ENCODE measurements around the gene PSMC4.

PSMC4 gene

DNA sequence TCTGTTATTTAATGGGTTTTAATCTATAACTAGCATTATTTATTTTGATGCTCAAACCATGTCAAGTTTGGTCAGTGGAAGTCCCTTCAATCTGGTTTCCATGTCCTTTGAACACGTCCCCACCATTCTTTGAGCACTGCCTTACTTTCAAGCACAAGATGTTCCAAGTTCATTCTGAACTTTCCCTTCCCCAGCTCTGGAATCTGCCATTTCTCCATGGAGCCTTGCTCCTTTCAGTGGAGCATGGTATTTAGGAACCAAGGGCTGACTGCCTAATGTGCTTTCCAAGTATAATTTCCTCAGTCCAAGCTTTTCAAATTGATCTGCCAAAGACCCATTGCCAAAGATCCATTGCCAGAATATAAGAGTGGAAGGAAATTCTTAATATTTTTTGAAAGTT, 24.8 kb downstream of the PSMC4 start:
- no peak for FAIRE-seq

DNA sequence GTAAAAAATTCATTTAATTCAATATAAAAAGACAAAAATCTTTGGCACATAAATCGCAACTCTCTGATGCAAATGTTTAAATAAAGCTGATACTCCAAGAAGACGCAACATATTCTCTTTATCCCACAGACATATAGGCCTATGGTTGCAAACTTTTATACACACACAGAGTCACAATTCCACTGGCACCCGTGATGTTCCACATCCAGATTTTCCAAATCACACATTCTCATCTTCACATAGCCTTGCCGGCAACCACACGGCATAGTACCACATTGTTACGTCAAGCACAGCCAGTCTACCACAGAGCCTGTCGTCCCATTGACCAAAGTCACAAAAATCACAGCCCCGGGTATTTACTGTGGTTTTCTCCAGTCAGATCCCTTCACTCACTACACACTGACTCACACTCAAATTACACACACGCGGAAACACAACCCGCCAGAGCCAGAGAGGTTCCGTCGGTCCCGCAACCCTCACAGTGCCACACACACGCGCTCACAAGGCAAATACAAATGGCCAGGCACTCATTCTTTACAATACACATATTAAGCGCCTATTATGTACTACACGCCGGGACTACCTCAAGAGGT, 25.3 kb downstream of the PSMC4 start:
- no peak for FAIRE-seq

DNA sequence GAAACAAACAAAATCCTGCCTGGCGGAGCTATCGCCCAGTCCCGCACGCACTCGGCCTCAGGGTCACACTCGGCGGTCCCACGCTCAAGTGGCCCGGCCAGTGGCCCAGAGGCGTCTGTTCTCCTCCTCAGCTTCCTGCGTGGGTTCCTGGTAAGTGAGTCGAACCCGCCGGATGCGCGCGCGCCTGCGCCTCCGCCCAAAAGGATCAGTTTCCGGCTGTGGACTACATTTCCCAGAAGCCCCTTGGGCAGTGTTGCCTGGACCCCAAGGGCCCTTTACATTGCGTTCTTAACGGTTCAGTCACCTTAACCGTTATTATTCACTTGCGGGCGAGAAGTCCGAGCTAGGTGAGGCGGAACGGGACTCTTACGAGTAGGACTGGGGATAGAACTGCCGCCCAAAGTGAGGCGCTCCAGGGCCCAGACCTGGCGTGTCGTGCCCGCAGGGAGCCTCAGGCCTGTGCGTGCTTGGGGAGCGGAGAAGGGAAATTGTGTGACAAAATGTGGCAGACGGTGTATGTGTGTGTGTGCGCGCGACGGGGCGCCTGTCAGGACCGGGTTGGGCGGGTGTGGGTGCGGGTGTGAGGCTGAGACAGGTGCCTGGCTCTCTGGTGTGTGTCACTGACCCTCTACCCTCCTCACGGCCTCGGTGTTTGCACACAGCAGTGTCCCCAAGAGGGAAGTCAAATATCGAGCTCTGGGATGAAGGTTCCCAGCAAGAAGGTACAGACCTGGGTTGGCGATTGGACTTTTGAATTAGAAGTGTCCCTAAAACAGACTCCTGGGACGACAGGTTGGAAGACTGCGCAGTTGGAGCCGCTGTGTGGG, 26.1 kb downstream of the PSMC4 start, which contains the start of gene ZNF546:
ZNF546 (plus strand) TSS at position 250 of the 827 bp plus-strand sequence. CDS start 1,267 bp downstream, outside the sequence.
- no peak for FAIRE-seq

DNA sequence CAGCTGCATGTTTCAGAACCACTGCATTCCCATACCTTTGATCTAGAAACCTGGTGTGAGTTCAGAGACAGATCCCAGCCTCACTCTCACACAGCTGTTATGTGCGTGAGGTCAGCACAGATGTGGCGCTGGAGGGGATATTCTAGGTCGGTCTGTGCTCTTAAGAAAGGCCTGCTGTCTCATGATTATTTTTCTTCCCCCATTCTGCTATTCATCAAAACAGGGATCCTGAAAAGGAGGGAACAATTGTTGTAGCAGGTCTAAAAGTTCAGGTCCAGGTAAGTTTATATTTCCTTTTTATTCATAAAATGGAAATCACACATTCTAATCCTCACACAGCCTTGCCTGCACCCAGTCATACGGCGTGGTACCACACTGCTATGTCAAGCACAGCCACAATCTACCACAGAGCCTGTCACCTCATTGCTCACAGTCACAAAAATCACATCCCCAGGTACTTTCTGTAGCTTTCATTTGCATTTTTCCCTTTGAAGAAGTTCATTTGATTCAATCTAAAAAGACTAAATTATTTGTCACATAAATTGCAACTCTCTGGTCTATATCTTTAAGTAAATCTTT, 26.8 kb downstream of the PSMC4 start:
- FAIRE-seq: no peak

DNA sequence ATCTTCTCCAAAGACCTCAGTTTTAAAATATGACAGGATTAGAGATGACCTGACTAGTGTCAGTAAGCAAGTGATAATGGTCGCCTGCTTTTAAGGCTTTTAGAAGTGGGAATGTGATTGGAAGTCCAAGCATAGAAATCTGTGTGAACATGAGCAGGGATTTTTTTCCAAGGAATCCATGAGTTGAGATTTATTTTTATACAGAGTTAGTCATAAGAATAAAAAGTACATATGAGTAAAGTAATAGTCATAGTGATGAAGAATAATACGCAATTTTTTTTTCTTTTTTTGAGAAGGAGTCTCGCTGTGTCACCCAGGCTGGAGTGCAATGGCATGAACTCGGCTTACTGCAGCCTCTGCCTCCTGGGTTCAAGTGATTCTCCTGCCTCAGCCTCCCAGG, 27.5 kb downstream of the PSMC4 start:
- FAIRE-seq: no peak

DNA sequence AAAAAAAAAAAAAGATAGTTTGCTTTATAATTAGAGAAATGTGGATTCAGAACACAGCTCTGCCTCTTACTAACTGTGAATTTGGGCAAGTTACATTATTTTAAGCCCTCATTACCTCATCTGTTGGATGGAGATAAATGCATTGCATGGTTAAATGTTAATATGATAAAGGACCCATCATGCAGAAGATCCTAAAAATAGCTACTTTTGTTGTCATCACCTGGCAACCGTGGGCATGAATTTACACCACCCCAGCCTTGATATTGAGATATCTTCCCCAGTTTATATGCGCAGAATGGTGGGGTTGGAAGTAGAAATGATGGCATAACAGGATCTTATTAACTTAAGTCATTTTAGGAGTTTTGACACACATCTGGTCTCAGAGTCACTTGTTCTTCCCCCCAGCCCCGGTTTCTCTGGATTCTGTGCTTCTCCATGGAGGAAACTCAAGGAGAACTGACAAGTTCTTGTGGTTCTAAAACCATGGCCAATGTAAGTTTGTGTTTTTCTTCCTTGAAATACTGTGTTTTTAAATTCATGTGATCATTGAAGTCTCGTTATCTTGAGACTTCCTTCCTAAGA, 34.8 kb downstream of the PSMC4 start:
- FAIRE-seq: no peak

DNA sequence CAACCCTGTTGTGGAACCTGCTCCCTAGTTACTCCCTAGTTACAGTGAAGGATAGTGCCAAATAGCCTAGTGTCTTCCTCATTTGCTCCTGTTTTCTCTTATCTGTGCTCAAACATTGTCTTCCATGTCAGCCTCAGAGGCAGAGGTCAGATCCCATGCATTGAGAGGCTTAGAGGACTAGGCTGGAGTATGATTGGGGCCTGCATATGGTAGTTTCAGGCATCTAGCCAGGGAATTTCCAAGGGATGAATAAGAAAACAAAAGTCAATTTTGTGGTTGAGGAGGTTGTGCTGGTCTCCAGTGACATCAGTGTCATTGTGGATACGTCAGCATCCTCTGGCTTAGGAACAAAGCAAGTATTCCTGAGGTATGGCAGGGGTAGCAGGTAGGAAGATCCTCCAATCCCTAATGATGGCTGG, 35.3 kb downstream of the PSMC4 start:
- no peak for FAIRE-seq

DNA sequence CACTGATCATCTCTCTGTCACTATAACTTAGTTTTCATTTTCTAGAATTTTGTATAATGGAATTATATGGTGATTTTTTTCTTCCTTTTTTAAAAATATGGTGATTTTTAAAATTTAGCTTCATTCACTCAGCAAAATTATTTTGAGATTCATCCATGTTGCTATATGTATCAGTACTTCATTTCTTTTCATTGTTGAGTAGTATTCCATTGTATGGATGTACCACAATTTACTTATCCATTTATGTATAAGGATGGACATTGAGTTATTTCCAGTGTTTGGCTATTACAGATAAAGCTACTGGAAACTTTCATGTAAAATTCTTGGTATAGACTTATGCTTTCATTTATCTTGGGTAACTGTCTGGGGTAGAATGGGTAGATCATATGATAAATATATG, 38.7 kb downstream of the PSMC4 start:
- no peak for FAIRE-seq

DNA sequence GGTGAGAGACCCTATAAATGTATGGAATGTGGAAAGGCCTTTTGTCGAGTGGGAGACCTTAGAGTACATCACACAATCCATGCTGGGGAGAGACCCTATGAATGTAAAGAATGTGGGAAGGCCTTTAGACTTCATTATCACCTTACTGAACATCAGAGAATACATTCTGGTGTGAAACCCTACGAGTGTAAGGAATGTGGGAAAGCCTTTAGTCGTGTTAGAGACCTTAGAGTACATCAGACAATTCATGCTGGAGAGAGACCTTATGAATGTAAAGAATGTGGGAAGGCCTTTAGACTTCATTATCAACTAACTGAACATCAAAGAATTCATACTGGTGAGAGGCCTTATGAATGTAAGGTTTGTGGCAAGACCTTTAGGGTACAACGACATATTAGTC, 43.0 kb downstream of the PSMC4 start:
- FAIRE-seq: no peak

DNA sequence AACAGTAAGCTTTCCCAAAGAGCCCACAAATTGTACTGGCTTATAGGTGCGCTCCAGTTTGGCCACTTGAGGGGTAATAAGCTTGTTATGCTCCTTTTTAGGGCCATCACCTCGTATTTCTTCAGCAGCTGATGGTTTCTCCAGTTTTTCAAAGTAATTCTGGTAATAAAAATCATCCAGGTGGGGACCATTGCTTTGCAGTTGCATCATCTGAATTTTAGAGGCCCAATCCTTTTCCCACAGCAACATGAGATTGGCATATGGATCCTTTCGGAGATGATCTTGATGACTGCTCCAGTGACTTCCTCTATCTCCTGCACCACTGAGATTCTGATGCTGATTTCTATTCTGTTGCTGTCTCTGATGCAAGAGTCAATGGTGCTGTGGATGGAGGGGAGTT, 53.0 kb downstream of the PSMC4 start:
- no peak for FAIRE-seq

DNA sequence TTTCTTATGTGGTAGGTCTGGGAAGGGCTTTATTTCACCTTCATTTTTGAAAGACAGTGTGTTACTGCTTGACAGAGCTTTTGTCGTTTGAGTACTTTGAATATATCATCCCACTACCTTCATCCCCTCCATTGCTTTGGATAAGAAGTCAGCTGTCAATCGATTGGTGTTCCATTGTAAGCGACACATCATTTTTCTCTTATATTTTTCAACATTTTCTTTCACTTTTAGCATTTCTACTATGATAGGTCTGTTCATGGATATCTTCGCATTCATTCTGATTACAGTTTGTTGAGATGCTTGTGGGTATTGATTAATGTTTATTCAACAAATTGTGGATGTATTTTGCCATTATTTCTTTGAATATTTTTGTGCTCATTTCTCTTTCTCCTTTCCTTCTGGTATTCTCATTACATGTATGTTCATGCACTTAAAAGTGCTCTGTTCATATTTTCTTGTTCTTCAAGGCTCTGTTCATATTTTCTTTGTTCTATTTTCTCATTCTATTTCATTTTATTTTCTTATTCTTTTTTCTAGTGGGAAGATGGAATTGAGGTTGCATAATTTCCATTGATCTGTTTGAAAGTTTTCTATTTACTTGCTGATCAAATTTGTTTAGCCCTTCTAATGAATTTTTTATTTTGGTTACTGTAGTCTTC, 55.1 kb downstream of the PSMC4 start:
- FAIRE-seq: no peak

DNA sequence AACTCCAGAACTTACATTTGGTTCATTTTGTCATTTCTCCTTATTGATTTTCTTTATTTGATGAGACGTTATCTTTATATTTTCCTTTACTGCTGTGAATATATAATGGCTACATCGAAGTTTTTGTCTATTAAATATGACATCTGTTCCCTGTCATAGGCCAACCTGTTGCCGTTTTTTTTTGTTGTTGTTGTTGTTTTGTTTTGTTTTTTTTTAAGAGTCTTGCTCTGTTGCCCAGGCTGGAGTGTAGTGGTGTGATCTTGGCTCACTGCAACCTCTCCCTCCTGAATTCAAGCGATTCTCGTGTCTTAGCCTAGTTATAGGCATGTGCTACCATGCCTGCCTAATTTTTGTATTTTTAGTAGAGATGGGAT, 55.6 kb downstream of the PSMC4 start:
- no peak for FAIRE-seq

Data from TTC549 (cell line).